HG03571 (cell line): ENCODE measurements around the gene PRIM1.
"Not testable (repeated sequence)": the region's sequence is repeated elsewhere in the genome, so short reads cannot be mapped to it uniquely, and the experiment has no call there.

Experiments
- ATAC-seq: cut with Tn5 transposase; IDR thresholded peaks from one replicate; pipeline ENCODE4 v1.9.1; 2021; ENCODE audit not compliant: unreplicated experiment

PRIM1 gene

DNA sequence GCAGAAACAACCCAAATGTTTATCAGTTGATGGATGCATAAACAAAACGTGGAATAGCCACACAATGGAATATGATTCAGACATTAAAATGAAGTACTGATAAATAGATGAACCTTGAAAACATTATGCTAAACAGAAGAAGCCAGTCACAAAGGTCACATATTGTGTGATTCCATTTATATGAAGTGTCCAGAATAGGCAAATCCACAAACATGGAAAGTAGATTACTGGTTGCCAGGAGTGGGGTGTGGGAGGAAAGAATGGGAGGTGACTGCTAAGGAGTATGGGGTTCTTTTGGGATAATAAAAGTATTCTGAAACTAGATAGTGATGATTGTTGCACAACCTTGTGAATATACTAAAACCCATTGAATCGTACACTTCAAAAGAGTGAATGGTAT lies 9.7 kb upstream of the PRIM1 start:
- ATAC-seq = no peak

DNA sequence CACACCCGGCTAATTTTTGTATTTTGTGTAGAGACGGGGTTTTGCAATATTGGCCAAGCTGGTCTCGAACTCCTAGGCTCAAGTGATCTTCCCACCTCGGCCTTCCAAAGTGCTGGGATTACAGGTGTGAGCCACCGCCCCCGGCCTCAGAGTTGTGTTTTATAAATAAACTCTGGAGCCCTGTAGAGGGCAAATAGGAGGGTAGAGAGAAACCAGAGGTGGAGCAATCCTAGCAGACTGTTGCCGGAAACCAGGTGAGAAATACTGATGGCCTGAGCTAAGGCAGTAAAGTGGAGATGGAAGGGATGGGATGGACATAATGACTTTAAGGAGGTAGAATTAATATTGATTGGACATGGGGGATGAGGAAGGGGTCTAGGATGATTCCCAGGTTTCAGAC lies 8.3 kb upstream of the PRIM1 start:
- ATAC-seq = no peak

DNA sequence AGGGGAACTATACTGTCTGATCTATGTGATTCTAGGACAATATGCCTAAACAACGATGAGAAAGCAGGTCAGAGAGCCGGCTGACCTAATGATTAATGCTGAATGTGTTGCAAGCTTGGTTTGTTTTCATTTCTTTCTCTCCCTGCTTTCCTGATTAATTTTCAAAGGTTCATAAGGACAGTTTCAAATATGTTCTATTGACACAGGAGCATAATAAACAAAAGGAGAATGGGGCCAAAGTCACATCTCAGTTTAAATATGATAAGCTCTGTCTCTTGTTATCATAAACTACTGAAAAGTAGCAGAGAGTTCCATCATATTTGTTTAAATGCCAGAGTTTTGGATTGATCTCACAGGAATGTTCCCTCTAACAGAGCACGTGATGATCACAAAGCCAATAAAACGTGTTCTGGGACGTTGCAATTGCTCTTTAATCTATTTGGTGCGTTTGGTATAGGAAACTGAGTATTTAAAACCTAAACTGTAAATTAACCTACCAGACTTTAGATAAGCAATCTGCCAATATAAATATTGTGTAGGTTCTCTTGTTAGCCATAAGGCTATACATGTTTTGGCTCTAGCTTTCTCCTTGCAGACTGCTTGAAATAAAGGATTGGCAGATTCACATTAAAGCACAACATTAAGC lies 7.3 kb upstream of the PRIM1 start:
- no peak for ATAC-seq

DNA sequence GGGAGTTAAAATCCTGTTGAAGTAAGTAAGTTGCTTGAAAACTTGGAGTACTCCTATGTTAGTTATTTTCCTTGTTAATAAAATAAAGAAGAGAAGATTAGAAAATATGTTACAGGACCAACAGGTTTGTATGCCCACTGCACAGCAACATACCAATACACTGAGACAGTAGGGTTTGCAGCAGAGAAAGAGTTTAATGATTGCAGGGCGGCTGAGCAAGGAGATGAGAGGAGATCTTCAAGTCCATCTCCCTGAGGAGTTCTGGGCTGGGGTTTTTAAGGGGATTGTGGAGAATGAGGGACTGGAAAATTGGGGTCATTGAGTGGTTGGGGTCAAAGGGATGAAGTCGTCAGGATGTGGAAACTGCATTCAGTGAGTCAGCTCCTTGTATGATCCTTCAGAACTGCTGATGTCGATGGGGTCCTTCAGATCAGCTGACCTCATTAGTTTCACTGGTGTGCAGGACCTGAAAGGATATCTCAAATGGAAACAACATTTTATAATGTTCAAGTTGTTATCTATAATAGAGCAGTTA lies 6.7 kb upstream of the PRIM1 start:
- ATAC-seq = no peak

DNA sequence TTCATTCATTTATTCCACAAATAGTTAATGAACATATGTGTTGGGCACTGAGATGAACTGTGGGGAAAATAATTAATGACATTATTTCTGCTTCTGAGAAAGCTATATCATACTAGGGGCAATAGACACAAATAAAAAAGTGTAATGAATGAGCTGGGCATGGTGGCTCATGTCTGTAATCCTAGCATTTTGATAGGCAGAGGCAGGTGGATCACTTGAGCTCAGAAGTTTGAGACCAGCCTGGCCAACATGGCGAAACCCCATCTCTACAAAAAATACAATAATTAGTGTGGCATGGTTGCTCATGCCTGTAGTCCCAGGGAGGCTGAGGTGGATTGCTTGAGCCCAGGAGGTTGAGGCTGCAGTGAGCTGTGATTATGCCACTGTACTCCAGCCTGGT lies 5.8 kb upstream of the PRIM1 start:
- not testable (repeated sequence) for ATAC-seq

DNA sequence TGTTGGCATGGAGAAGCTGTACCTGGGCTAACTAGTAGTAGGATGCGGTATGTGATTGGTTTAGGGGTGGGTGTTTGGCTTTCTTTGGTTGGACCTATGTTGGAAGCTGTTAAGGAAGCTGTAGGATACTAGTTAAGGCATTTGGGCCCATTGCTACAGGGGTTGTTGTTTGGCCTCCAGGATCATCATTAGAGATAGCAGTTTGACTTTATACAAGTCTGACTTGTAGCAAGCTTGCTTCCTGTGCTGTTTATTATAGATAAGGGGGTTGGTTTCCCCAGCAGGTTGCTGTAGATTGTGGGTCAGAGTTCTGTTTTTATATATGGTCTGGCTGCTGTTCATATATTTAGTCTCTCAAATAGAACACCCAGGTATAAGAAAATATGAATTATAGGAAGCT lies 1.4 kb upstream of the PRIM1 start:
- ATAC-seq = no peak

DNA sequence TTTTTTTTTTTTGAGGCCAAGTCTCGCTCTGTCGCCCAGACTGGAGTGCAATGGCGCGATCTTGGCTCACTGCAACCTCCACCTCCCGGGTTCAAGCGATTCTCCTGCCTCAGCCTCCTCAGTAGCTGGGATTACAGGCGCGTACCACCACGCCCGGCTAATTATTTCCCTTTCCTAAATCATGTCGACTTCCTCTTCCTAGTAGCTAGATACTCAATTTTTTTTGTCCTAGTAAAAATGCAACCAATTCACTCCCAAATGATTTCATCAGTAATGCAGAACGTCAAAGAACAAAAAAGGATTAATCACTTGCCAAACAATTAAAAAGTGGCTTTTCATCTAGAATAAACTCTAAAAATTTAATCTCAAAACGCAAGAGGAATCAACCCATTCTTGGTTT lies 1.5 kb downstream of the PRIM1 start:
- ATAC-seq = not testable (repeated sequence)

DNA sequence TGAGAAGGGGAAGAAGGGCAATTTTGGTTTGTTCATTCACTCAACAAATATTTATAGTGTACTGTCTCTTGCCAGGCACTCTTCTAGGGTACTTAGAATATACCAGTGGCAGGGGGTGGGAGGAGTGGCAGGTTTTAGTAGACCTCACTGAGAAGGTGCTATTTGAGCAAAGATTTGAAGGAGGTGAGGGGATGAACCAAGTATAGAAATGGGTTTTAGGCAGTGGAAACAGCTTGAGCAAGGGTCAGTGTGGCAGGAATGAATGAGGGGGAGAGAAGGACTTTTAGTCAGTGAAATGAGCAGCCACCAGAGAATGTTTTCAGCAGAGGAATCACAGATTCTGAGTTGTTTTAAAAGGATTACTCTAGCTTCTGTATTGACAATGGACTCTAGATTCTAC lies 2.3 kb downstream of the PRIM1 start:
- no peak for ATAC-seq

DNA sequence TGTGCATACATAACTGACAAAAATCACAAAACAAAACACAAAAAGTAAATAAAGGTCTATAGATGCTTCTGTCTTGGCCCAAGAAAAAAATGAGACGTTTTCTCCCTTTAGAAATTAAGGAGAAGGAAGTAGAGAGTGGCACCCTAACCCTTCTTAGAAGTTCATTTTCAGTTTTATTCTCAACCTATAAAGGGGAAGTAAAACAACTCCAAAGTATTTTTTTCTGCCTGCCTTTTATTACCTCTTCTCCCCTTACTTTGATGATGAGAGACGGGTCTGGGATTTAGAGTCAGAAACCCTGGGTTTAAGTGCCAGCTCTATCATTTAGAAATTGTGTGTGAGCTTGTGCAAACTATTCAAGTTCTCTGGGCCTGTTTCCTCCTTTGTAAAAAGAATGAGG lies 2.8 kb downstream of the PRIM1 start:
- ATAC-seq = no peak

DNA sequence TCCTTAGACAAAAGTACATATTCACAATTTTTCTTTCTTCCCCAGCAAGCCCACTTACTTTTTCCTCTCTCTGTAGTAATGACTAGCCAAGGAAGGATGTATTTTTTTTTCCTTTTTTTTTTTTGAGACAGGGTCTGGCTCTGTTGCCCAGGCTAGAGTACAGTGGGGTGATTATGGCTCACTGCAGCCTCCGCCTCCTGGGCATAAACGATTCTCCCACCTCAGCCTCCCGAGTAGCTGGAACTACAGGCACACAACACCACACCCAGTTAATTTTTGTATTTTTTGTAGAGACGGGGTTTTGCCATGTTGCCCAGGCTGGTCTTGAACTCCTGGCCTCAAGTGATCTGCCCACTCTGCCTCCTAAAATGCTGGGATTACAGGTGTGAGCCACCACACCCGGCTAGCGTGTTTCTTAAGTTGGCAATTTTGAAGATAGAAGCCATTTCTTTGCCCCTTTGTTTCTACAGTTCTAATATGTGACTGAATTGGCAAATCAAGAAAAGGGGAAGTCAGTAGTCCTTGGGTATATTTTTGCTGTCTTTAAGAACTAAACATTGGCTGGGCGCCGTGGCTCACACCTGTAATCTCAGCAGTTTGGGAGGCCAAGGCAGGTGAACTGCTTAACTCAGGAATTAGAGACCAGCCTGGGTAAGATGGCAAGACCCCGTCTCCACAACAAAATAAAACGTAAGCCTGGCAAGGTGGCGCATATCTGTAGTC lies 23.8 kb downstream of the PRIM1 start:
- no peak for ATAC-seq

DNA sequence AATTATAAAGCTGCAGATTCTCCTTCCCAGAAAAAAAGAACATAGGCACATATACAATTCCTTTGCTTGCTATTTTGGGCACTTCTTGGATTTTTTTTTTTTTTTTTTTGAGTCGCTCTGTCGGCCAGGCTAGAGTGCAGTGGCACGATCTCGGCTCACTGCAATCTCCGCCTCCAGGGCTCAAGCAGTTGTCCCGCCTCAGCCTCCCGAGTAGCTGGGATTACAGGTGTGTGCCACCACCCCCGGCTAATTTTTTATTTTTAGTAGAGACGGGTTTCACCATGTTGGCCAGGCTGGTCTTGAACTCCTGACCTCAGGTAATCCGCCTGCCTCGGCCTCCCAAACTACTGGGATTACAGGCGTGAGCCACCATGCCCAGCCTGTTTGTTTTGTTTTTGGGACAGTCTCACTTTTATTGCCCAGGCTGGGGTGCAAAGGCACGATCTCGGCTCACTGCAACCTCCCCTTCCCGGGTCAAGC lies 25.9 kb downstream of the PRIM1 start:
- not testable (repeated sequence) for ATAC-seq

DNA sequence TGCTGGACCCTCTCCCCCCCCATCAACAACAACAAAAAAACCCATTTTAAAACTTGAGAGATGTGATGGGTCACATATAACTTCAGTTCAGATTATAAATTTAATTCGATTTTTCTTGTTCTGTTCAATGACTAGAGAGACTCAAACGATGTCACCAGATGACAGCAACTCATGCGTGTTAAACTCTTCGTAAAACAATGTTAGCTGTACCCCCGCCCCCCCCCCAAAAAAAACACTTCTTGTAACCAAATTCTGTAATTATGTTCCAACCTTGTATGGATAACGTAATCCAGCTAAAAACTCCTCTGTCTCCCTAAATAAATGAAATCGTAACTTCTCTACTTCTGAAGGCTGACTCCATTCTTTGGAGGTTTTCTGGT lies 26.4 kb downstream of the PRIM1 start:
- ATAC-seq = no peak

DNA sequence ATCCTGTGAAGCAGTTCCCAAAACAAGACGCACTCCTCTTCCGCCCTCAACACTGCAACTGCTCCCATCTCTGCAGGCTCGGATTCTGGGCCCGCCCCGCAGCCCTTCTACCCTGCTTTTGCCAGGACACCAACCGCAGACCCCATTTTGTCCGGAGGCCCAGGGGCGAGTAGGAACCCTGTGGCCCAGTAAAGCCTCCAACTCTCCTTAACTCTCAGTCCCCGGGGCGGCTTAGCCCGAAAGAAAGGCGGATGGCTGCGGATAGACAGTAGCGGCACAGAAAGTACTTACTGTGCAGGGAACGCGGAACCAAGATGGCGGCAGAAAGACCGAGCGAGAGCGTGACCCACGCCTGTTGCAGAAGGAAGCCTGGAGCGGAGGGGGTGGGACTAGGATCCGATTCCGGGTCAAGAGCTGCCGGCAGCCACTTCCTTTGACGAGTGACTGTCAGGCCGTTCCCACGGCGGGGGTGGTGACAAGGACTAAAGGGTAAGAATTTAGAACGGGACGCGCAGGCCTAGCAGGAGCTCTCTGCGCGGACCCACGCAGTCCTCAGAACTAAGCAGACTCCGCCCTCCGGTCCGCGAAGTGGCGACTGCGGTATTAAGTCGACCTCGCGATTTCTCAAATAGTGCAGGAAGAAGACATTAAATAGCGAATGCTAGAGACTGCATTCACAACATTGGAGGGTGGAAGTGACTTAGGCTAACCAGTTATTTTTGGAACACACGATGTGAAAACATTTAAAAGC lies 27.0 kb downstream of the PRIM1 start, which contains the start of gene NACA:
NACA (minus strand) TSS at position 328 of the 751 bp plus-strand sequence. CDS start 778 bp downstream, outside the sequence.
- peak; percentile 93 for ATAC-seq

DNA sequence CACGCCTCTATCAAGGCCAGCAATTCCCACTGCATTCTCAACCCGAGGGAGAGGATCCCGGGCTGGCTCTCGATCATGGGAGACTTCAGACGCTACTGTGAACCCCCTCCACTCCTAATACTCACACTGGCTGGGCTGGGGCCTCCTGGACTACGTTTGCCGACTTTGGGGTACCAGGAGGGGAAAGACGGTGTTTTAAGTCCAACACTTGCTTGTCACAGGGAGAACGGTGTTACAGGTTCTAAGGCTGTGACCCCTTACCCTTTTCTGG lies 27.5 kb downstream of the PRIM1 start:
- ATAC-seq = no peak

DNA sequence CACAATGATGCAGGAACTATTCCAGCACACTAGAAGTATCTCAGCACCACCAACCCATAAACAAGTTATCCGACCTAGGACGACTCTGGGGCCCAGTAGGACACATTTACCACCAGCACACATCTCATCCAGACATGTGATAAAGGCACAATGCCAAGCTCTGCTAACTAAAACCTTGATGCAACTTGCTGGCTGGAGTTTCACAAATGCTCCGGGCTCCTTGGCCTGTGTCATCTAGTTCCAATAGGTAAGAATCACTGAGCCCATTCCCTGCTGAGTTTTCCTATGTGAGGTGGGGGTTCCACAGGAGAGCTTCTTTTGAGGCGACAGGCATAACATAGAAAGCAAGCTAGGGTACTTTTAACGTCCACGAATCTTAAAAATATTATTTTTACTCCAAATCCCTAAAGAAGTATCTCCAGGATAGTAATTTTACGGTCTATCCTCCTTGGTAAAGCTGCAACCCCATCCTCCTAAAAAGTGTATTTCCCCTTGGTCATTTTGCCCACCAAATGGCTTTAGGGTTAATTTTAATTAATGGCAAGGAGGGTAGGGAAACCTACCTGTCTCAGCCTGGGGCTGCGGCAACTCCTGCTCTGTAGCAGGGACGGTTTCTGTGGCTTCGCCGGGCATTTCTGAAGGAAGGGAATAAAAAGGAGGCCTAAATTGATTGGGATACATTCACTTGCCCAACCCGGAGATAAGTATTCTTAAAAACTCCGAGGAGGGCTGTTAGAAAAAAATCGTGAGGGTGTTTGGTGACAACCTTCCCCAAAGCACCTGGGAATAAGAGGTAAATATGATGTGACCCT lies 28.0 kb downstream of the PRIM1 start:
- ATAC-seq = no peak

DNA sequence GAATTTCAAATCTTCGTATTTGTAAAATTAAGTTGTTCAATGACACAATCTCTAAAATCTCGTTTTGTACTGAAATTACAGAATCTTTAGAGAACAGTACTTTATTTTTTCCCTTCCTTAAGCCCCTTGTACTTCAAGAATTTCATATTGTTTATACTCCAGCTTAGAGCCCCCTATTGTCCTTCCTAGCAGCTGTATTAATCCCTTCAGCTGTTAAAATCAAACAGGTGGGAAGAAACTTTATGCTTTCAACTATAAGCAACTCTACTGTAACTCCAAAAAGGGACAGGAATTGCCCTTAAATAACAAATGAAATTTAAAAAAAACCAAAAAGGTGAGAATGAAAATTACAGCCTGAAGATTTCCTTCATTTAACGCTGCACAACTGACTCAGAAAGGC lies 28.8 kb downstream of the PRIM1 start:
- no peak for ATAC-seq

DNA sequence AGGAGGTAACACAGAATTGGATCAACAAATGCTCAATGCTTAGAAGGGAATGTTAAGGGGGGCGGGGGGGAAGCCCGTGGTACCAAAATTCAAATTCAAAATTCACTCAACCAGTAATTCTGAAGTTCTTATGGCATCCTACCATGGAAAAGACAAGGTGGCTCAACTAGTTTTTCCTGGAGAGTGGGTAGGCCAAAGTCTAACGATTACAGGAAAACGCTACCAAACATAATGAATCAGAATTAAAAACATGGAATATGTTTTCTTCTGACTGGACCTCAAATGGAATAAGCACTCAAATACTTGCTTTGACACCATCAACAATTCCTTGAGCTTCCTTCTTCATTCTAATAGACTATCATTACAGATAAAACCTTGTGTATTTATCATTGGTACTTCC lies 29.3 kb downstream of the PRIM1 start:
- no peak for ATAC-seq

DNA sequence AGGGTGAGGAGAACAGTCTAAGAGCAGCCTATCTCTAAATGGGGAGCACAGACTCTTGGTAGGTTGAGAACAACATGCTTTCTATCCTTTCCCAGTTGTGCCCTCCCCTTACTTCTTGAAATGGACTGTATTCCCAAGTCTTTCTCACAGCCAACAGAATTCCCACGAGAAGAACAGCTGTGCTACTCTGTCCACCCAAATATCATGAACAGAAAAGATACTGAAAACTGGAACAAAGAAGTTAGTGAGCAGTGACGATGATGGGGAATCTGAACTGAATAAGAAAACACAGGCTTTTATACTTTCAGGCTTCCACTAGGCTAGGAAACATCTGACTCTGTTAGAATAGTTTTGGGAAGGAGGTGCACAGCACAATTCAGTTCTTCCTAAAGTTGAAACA lies 30.4 kb downstream of the PRIM1 start:
- no peak for ATAC-seq

DNA sequence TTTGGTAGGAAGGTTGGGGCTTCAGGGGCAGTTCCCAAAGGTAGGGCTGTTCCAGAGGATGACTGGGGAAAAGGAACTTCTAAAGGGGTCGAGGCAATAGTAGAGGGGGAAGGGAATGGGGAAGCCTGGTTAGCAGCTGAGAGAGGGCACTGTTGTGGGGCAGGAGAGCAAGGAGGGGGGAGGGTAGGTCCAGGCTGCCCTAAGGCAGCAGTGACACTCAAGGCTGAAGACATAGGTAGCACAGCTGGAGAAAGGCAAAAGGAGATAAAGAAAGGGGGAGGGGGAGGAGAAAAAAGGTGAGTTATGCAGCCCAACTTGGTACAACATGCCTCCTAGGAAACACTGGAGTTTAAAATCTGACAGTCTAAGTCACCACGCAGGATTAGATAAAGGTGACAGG lies 30.9 kb downstream of the PRIM1 start:
- ATAC-seq = no peak

DNA sequence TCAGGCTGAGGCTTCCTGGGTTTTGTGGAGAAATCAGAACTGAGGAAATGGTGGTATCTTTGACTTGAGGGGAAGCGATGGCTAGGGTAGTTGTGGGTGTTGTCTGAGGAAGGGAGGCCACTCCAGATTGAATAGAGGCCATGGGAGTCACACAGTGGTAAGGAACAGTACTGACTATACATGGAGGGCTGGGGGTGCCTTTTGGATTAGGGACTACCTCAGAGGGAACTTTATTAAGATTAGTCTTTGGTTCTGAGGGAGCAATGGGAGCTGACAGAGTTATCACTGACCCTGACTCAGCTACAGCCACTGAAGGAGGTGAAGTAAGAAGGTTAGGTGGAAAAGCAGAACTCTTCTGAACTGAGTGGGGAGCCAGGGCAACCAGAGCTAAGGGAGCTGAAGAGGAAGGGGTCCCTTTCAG lies 31.4 kb downstream of the PRIM1 start:
- ATAC-seq = no peak

DNA sequence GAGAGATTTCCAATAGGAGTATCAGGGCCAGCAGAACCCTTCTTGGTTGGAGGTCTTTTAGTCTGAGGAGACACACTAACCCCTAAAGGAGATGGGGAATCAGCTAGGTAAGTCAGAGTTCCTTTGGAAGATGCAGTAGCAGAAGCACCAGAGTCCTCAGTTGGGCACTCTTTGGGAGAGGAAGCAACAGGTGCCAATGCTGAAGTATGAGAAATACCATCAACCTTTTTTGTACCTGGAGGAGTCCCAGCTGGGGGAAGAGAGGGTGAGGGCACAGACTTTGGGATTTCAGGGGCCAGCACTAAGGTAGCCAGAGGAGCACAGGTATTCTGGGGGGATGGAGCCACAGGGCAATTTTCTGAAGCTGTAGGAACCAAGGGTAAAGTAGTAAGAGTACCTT lies 33.1 kb downstream of the PRIM1 start:
- ATAC-seq = no peak
